GM12878 (cell line): ENCODE results near the gene EMP3. TPM values are rescaled to one million over a fixed set of nuclear protein-coding genes. Genes with fewer than 3 reads are reported as not detected.

Experiments
- ATAC-seq: fragments of 200-7000 bp; cut with Tn5 transposase; 3 replicates; pipeline ENCODE4 v1.9.1; 2020; ENCODE audit warnings: mild to moderate bottlenecking, moderate library complexity
- BruUV-seq: library from RNA; stranded (reverse); fragments of 400-500 nt; replicated peaks from 2 replicates; lab custom pipeline; 2021; lab: Mats Ljungman, UMichigan
- CTCF ChIA-PET: fragments of 300-600 bp; sonication (Branson Sonifier 250); formaldehyde crosslinking; extraction: SDS; loops from one replicate; lab custom pipeline; 2021; ENCODE audit warnings: inconsistent platforms; lab: Yijun Ruan, JAX
- POLR2A ChIA-PET: fragments of 350-600 bp; formaldehyde crosslinking; extraction: SDS; loops from one replicate; lab custom pipeline; 2021; ENCODE audit warnings: inconsistent platforms; lab: Charles Lee
- RAD21 ChIA-PET: fragments of 300-600 bp; sonication (Branson Sonifier 250); formaldehyde crosslinking; loops from one replicate; lab custom pipeline; 2023; ENCODE audit warnings: antibody characterized with exemption; ENCODE audit not compliant: unreplicated experiment; lab: Charles Lee
- SMC1A ChIA-PET: fragments of 300-600 bp; sonication (Branson Sonifier 250); formaldehyde crosslinking; loops from one replicate; lab custom pipeline; 2023; ENCODE audit not compliant: unreplicated experiment, uncharacterized antibody; lab: Charles Lee
- DNase-seq: peaks from one replicate; pipeline ENCODE4 v3.0.0-alpha.2; 2011; ENCODE audit warnings: low read depth, low spot score
- FAIRE-seq: peaks from 3 replicates; lab custom pipeline; 2011; peaks lifted over from hg19 to GRCh38; lab: Jason Lieb, UNC
- H2AFZ ChIP-seq: 2 replicates; pipeline ENCODE4 v1.6.0; 2011; ENCODE audit warnings: low read depth, low read length, control low read depth; ENCODE audit not compliant: control insufficient read depth
- H3K27ac ChIP-seq: 2 replicates; pipeline ENCODE4 v1.5.1; 2011; ENCODE audit warnings: control low read depth; ENCODE audit not compliant: control insufficient read depth, insufficient read depth
- H3K27me3 ChIP-seq, 2 experiments: replicated peaks in 1 of 2; 2 replicates each; pipeline versions ENCODE4 v1.6.0 to v1.6.1; 2011; ENCODE audit warnings: low read length in 1 of 2; ENCODE audit not compliant: control insufficient read depth in 2 of 2, insufficient read depth in 2 of 2
- H3K36me3 ChIP-seq, 2 experiments: 2 replicates each; pipeline ENCODE4 v1.5.1; 2011; ENCODE audit warnings: low read length in 1 of 2; ENCODE audit not compliant: control insufficient read depth in 2 of 2, insufficient read depth in 2 of 2
- H3K4me1 ChIP-seq: 2 replicates; pipeline ENCODE4 v1.6.1; 2011; ENCODE audit warnings: mild to moderate bottlenecking, low read length, moderate library complexity, mixed read lengths; ENCODE audit not compliant: control insufficient read depth, insufficient read depth
- H3K4me2 ChIP-seq: 2 replicates; pipeline ENCODE4 v1.6.0; 2011; ENCODE audit warnings: control low read depth; ENCODE audit not compliant: control insufficient read depth, insufficient read depth
- H3K4me3 ChIP-seq: fragments of 200-600 bp; sonication (generic); 2 replicates; pipeline ENCODE4 v1.5.1; 2016
- H3K79me2 ChIP-seq: 2 replicates; pipeline ENCODE4 v1.6.0; 2011; ENCODE audit warnings: low read length; ENCODE audit not compliant: control insufficient read depth, insufficient read depth
- H3K9ac ChIP-seq: 2 replicates; pipeline ENCODE4 v1.8.0; 2011; ENCODE audit warnings: low read length, control low read depth, mixed read lengths; ENCODE audit not compliant: control insufficient read depth, insufficient read depth
- H3K9me3 ChIP-seq: replicated peaks from 3 replicates; pipeline ENCODE4 v1.5.1; 2011; ENCODE audit warnings: mild to moderate bottlenecking, low read length; ENCODE audit not compliant: control insufficient read depth, insufficient read depth
- H4K20me1 ChIP-seq: 2 replicates; pipeline ENCODE4 v1.6.0; 2011; ENCODE audit not compliant: control insufficient read depth, insufficient read depth
- BHLHE40 ChIP-seq, 2 experiments: fragments of 450-650 bp in 1 of 2; IDR thresholded peaks; 2 replicates each; pipeline ENCODE4 v1.6.1; 2011 to 2017; ENCODE audit warnings: low read depth in 2 of 2, borderline replicate concordance in 1 of 2, improper control_type of control experiment in 1 of 2, low read length in 1 of 2, mild to moderate bottlenecking in 1 of 2
- E2F4 ChIP-seq: IDR thresholded peaks from 2 replicates; pipeline ENCODE4 v1.6.1; 2012; ENCODE audit warnings: low read depth, low read length, improper control_type of control experiment
- EED ChIP-seq: sonication (generic); IDR thresholded peaks from 2 replicates; pipeline ENCODE4 v1.6.1; 2016; ENCODE audit warnings: antibody characterized with exemption, low read depth
- IKZF2 ChIP-seq, 2 experiments: fragments of 450-650 bp; IDR thresholded peaks; 2 replicates each; pipeline ENCODE4 v1.6.1; 2017; ENCODE audit warnings: mild to moderate bottlenecking in 2 of 2, moderate library complexity in 2 of 2
- LARP7 ChIP-seq: fragments of 450-650 bp; IDR thresholded peaks from 2 replicates; pipeline ENCODE4 v1.6.1; 2017; ENCODE audit warnings: mild to moderate bottlenecking
- MAX ChIP-seq: IDR thresholded peaks from 2 replicates; pipeline ENCODE4 v1.6.1; 2012; ENCODE audit warnings: low read depth, low read length, improper control_type of control experiment
- MYC ChIP-seq: IDR thresholded peaks from 2 replicates; pipeline ENCODE4 v1.6.1; 2011; ENCODE audit warnings: mild to moderate bottlenecking, low read length, moderate library complexity, inconsistent platforms; ENCODE audit not compliant: insufficient read depth, insufficient replicate concordance, insufficient read length, severe bottlenecking
- NFIC ChIP-seq: IDR thresholded peaks from 2 replicates; pipeline ENCODE4 v1.6.1; 2012; ENCODE audit warnings: low read depth, mild to moderate bottlenecking, inconsistent platforms, low read length, moderate library complexity
- PKNOX1 ChIP-seq: fragments of 450-650 bp; IDR thresholded peaks from 2 replicates; pipeline ENCODE4 v1.6.1; 2016; ENCODE audit warnings: mild to moderate bottlenecking
- POLR2AphosphoS2 ChIP-seq: IDR thresholded peaks from 2 replicates; pipeline ENCODE4 v1.6.1; 2011; ENCODE audit warnings: low read depth, mild to moderate bottlenecking, low read length, improper control_type of control experiment, moderate library complexity
- RELB ChIP-seq: fragments of 450-650 bp; IDR thresholded peaks from 2 replicates; pipeline ENCODE4 v1.6.1; 2017; ENCODE audit warnings: low read depth, mild to moderate bottlenecking, moderate library complexity
- SIX5 ChIP-seq: IDR thresholded peaks from 2 replicates; pipeline ENCODE4 v1.6.1; 2011; ENCODE audit warnings: mild to moderate bottlenecking, low read depth, low read length, moderate library complexity; ENCODE audit not compliant: severe bottlenecking
- SMAD5 ChIP-seq: IDR thresholded peaks from 2 replicates; pipeline ENCODE4 v1.6.1; 2016; ENCODE audit warnings: antibody characterized with exemption, low read depth
- SUPT20H ChIP-seq: IDR thresholded peaks from 2 replicates; pipeline ENCODE4 v1.6.1; 2011; ENCODE audit warnings: low read depth, mild to moderate bottlenecking, low read length, moderate library complexity, borderline replicate concordance; ENCODE audit not compliant: control insufficient read depth
- TARDBP ChIP-seq: IDR thresholded peaks from 2 replicates; pipeline ENCODE4 v1.6.1; 2016; ENCODE audit warnings: borderline replicate concordance
- USF1 ChIP-seq: IDR thresholded peaks from 2 replicates; pipeline ENCODE4 v1.6.1; 2011; ENCODE audit warnings: borderline replicate concordance, low read depth, mild to moderate bottlenecking, moderate library complexity, mixed read lengths, low read length; ENCODE audit not compliant: insufficient read depth; ENCODE audit errors: extremely low read length
- WGBS: methylation state at CpG from one replicate; pipeline ENCODE4 v1.1.6; 2016; ENCODE audit warnings: low lambda C conversion rate; ENCODE audit not compliant: insufficient replicate concordance, insufficient coverage; ENCODE audit errors: missing lambda C conversion rate; 5-methylcytosine and 5-hydroxymethylcytosine counted together
- in situ Hi-C: fragments of 300-500 bp; cut with MboI; formaldehyde crosslinking; loops from 9 replicates; pipeline ENCODE4 v1.14.3; 2018; ENCODE audit warnings: mixed read lengths
- intact Hi-C: fragments of 100-400 bp; cut with micrococcal nuclease; formaldehyde crosslinking; loops from one replicate; pipeline ENCODE4 v1.14.2; 2022; ENCODE audit not compliant: unreplicated experiment
- polyA plus RNA-seq, 11 experiments: library from polyadenylated mRNA; depleted of rRNA in 4 of 11; unstranded in 6 of 11; stranded (reverse) in 5 of 11; fragments of >200 nt; fragmentation: Nextera tagmentation in 4 of 11; fragmentation: Illumina TruSeq in 1 of 11; extraction: Ambion mirVana in 4 of 11; extraction: Trizol in 1 of 11; gene quantifications; 1 replicate in 1 of 11; 2 replicates in 10 of 11; pipeline versions ENCODE4 v1.2.1 to v1.2.3, GENCODE V29; 2011 to 2016; ENCODE audit warnings: inconsistent platforms in 2 of 11, missing spikeins in 2 of 11, low read depth in 1 of 11
- total RNA-seq, 4 experiments: library from RNA; depleted of rRNA in 3 of 4; stranded (reverse); fragments of >200 nt in 3 of 4; fragmentation: Illumina TruSeq in 1 of 4; extraction: Trizol in 1 of 4; gene quantifications; 2 replicates each; pipeline versions ENCODE4 v1.2.1 to v1.2.3, GENCODE V29; 2013 to 2021

The EMP3 gene
- total and polyA plus RNA-seq, 10 of the 15 experiments (the other 5 are each of a cell fraction or from before 2014, with no cell fraction given), result 53.2 to 224 (median 134) TPM

- TF ChIP-seq SIX5, result no peak
- 0 out of 2 replicates have a peak, but pooled peaks have one; percentile 29 for TF ChIP-seq RELB
- TF ChIP-seq USF1, result no peak
- TF ChIP-seq EED, result 0 out of 2 replicates have a peak, but pooled peaks have one; percentile 26
- TF ChIP-seq LARP7, result no peak
- no peak for TF ChIP-seq POLR2AphosphoS2
- no peak for TF ChIP-seq TARDBP
Measured at GRCh38 chr19:48319647-48320541, 5.5 kb upstream of the EMP3 start (continued).

GRCh38 chr19:48321372-48321621 lies 4.1 kb upstream of the EMP3 start:
- ChIA-PET SMC1A (interaction anchor here (0.7 to 13.2 kb wide), 7 partner anchors 9 to 168 kb away, joined by 3 to 223 read pairs (median 3); partner anchors contain the start of genes SYNGR4 and TMEM143), POLR2A (interaction anchor here (0.6 to 7.2 kb wide), 5 partner anchors 11 to 263 kb away, joined by 4 to 194 read pairs (median 4); partner anchors contain the start of genes SYNGR4 and TMEM143), CTCF (interaction anchor here (0.5 to 9.7 kb wide), 15 partner anchors 9 to 299 kb away, joined by 3 to 238 read pairs (median 4); partner anchors contain the start of genes KDELR1, SYNGR4 and TMEM143), RAD21 (interaction anchor here (0.6 to 9.9 kb wide), 15 partner anchors 9 to 1590 kb away, joined by 3 to 255 read pairs (median 5); partner anchors contain the start of genes CARD8, KDELR1, SYNGR4 and TMEM143)
- peak overlapping the region; percentile 33 for H2AFZ ChIP-seq
- H4K20me1 ChIP-seq, result no peaks in the 10 kb centered on the region
- peak overlapping the region; percentile 70 for H3K4me2 ChIP-seq
- peak overlapping the region; percentile 71 for H3K9ac ChIP-seq
- DNase-seq (peak; percentile 85), FAIRE-seq (no peak), ATAC-seq (peak; percentile 77)
- peak overlapping the region; percentile 73 for H3K4me3 ChIP-seq
- H3K79me2 ChIP-seq, result peaks cover 13% of the 10 kb centered on the region
- intact Hi-C loops, result no loop called here
- no peaks in the 10 kb centered on the region for H3K36me3 ChIP-seq
- WGBS, result 3% methylated on average over 16 of the region's 22 CpGs
- H3K27ac ChIP-seq, result peak overlapping the region; percentile 96
- no TSS peak for BruUV-seq
- H3K9me3 ChIP-seq, result no peaks in the 10 kb centered on the region
- in situ Hi-C loops, result no loop called here
- peaks cover 28% of the 10 kb centered on the region for H3K4me1 ChIP-seq
- H3K27me3 ChIP-seq, result no peaks in the 10 kb centered on the region
- peak; percentile 92 for TF ChIP-seq PKNOX1
- TF ChIP-seq NFIC, result no peak
- no peak for TF ChIP-seq SUPT20H
- TF ChIP-seq MYC, result no peak
- TF ChIP-seq SMAD5, result no peak
- TF ChIP-seq IKZF2 (IDR thresholded peaks at IDR 0.05), result no peak
- TF ChIP-seq E2F4, result no peak
- peak in 1 of 2 experiments; percentile 46; a peak in 1 of 4 replicates for TF ChIP-seq BHLHE40 (IDR thresholded peaks at IDR 0.05; ENCODE audit: borderline replicate concordance in 1 of 2, low read depth in 2 of 2, low read length in 1 of 2)
- no peak for TF ChIP-seq MAX
